Epithelial cell of esophagus (primary cell): ENCODE results near the gene AKAP5.

Source experiments
- DNase-seq: peaks from one replicate; pipeline ENCODE4 v3.0.0; 2010; ENCODE audit warnings: low read depth
- H3K4me3 ChIP-seq: 2 replicates; pipeline ENCODE4 v1.5.1; 2011; ENCODE audit warnings: mild to moderate bottlenecking, low read length, control low read depth
- CTCF ChIP-seq: IDR thresholded peaks from 2 replicates; pipeline ENCODE4 v1.5.1; 2011; ENCODE audit warnings: low read depth, mild to moderate bottlenecking, low read length, control low read depth, inconsistent platforms; ENCODE audit not compliant: insufficient read depth; ENCODE audit errors: missing control alignments

Gene AKAP5

GRCh38 chr14:64522591-64523355, 57.5 kb downstream of the AKAP5 start:
- no peak for TF ChIP-seq CTCF
- no peak overlapping the region for H3K4me3 ChIP-seq
- DNase-seq, result no peak
